Thymus (tissue), 14 donors: ENCODE data around the gene GMPS. TPM values are rescaled to one million over a fixed set of nuclear protein-coding genes. Genes with fewer than 3 reads are reported as not detected.
A peak's percentile ranks its signal among the peaks of the same experiment; 100 is the strongest.
"Not testable (repeated sequence)": the region's sequence is repeated elsewhere in the genome, so short reads cannot be mapped to it uniquely, and the experiment has no call there.

Experiments
- DNase-seq, 9 donors: peaks; one replicate each; pipeline ENCODE4 v3.0.0-alpha.2; 2013; ENCODE audit warnings: low spot score in 9 of 9, low read depth in 6 of 9, missing footprints in 1 of 9
- H3K27ac ChIP-seq, 2 donors: one replicate each; pipeline ENCODE4 v1.5.1; 2013; ENCODE audit warnings: control low read depth in 1 of 2, low read depth in 1 of 2, low read length in 1 of 2, mild to moderate bottlenecking in 1 of 2, moderate library complexity in 1 of 2
- H3K27me3 ChIP-seq, 2 donors: one replicate each; pipeline ENCODE4 v1.5.1; 2013; ENCODE audit warnings: low read length in 1 of 2; ENCODE audit not compliant: control insufficient read depth in 2 of 2, insufficient read depth in 1 of 2
- H3K36me3 ChIP-seq, 2 donors: one replicate each; pipeline ENCODE4 v1.5.1; 2013; ENCODE audit warnings: low read length in 1 of 2, mild to moderate bottlenecking in 1 of 2, moderate library complexity in 1 of 2; ENCODE audit not compliant: control insufficient read depth in 2 of 2, insufficient read depth in 2 of 2
- H3K4me1 ChIP-seq, 2 donors: one replicate each; pipeline ENCODE4 v1.5.1; 2013; ENCODE audit warnings: low read length in 2 of 2; ENCODE audit not compliant: control insufficient read depth in 2 of 2, insufficient read depth in 2 of 2
- H3K4me3 ChIP-seq, 2 donors: one replicate each; pipeline ENCODE4 v1.5.1; 2013; ENCODE audit warnings: low read length in 2 of 2, control low read depth in 1 of 2, mild to moderate bottlenecking in 1 of 2
- H3K9me3 ChIP-seq, 2 donors: one replicate each; pipeline ENCODE4 v1.5.1; 2013; ENCODE audit warnings: low read length in 1 of 2, mild to moderate bottlenecking in 1 of 2; ENCODE audit not compliant: control insufficient read depth in 2 of 2, insufficient read depth in 1 of 2
- WGBS: extraction: QIAGEN DNeasy Blood & Tissue Kit; methylation state at CpG from one replicate; pipeline ENCODE4 v1.1.7; 2013; 5-methylcytosine and 5-hydroxymethylcytosine counted together
- long read RNA-seq, 10 donors: transcript quantifications; one replicate each; lab custom pipeline, GENCODE V29; 2026
- polyA plus RNA-seq: library from polyadenylated mRNA; stranded (reverse); fragments of 200-250 nt; gene quantifications from one replicate; pipeline ENCODE4 v1.2.3, GENCODE V29; 2013
- total RNA-seq: library from RNA; stranded (reverse); fragments of 120-200 nt; gene quantifications from one replicate; pipeline ENCODE4 v1.2.4, GENCODE V29; 2013
- donor health status: healthy.

GMPS gene
- total RNA-seq (49.2 TPM), polyA plus RNA-seq (23.9 TPM)
- long read RNA-seq, donor 1, full-length matches to known transcripts = 2 of 2 reads
- long read RNA-seq, donor 1, partial matches to known transcripts = 0 of 2 reads
- long read RNA-seq, donor 1, other reads (novel, unspliced or antisense) = 0 of 2 reads
- long read RNA-seq, donor 2, full-length matches to known transcripts = 21 of 46 reads
- long read RNA-seq, donor 2, partial matches to known transcripts = 25 of 46 reads
- long read RNA-seq, donor 2, other reads (novel, unspliced or antisense) = 0 of 46 reads
- long read RNA-seq, donor 3, full-length matches to known transcripts = 8 of 21 reads
- long read RNA-seq, donor 3, partial matches to known transcripts = 13 of 21 reads
- long read RNA-seq, donor 3, other reads (novel, unspliced or antisense) = 0 of 21 reads
- long read RNA-seq, donor 4, full-length matches to known transcripts = 5 of 5 reads
- long read RNA-seq, donor 4, partial matches to known transcripts = 0 of 5 reads
- long read RNA-seq, donor 4, other reads (novel, unspliced or antisense) = 0 of 5 reads
- long read RNA-seq, donor 5, full-length matches to known transcripts = 9 of 19 reads
- long read RNA-seq, donor 5, partial matches to known transcripts = 10 of 19 reads
- long read RNA-seq, donor 5, other reads (novel, unspliced or antisense) = 0 of 19 reads
- long read RNA-seq, donor 6, full-length matches to known transcripts = 17 of 25 reads
- long read RNA-seq, donor 6, partial matches to known transcripts = 8 of 25 reads
- long read RNA-seq, donor 6, other reads (novel, unspliced or antisense) = 0 of 25 reads
- long read RNA-seq, donor 7, full-length matches to known transcripts = 16 of 35 reads
- long read RNA-seq, donor 7, partial matches to known transcripts = 19 of 35 reads
- long read RNA-seq, donor 7, other reads (novel, unspliced or antisense) = 0 of 35 reads
- long read RNA-seq, donor 8, full-length matches to known transcripts = 4 of 10 reads
- long read RNA-seq, donor 8, partial matches to known transcripts = 6 of 10 reads
- long read RNA-seq, donor 8, other reads (novel, unspliced or antisense) = 0 of 10 reads
- long read RNA-seq, donor 9, full-length matches to known transcripts = 13 of 13 reads
- long read RNA-seq, donor 9, partial matches to known transcripts = 0 of 13 reads
- long read RNA-seq, donor 9, other reads (novel, unspliced or antisense) = 0 of 13 reads
- long read RNA-seq, donor 10, full-length matches to known transcripts = 4 of 16 reads
- long read RNA-seq, donor 10, partial matches to known transcripts = 12 of 16 reads
- long read RNA-seq, donor 10, other reads (novel, unspliced or antisense) = 0 of 16 reads

- Histone ChIP-seq H3K4me1 (peaks cover 5 to 8% of the 10 kb centered on the region in 2 donors), H3K36me3 (no peaks in the 10 kb centered on the region), H3K27me3 (no peaks in the 10 kb centered on the region), H3K4me3 (peak within 1 kb of the TSS; percentile 88 to 96), H3K9me3 (no peaks in the 10 kb centered on the region), H3K27ac (peak within 1 kb of the TSS; percentile 91 to 93)
- WGBS = under 1% methylated on average over 83 of the region's 83 CpGs
- peak; percentile 70 to 96 (median 90) for DNase-seq
Observed at GRCh38 chr3:155870133-155870944, at the start of gene GMPS. GMPS (plus strand) TSS chr3:155870650; CDS start chr3:155870871, 221 bp downstream.

- H3K4me1 ChIP-seq, H3K9me3 ChIP-seq, H3K27ac ChIP-seq, H3K4me3 ChIP-seq, DNase-seq, H3K27me3 ChIP-seq: not testable (repeated sequence)
- H3K36me3 ChIP-seq = peaks cover 4 to 21% of the 10 kb centered on the region in 2 donors
- 99% methylated on average over 13 of the region's 13 CpGs for WGBS
Observed at GRCh38 chr3:155828490-155829098, 41.9 kb upstream of the GMPS start.

GRCh38 chr3:155835341-155836071 is 34.9 kb upstream of the GMPS start:
- Histone ChIP-seq H3K27me3 (no peaks in the 10 kb centered on the region), H3K4me3 (no peak overlapping the region), H3K4me1 (no peaks in the 10 kb centered on the region), H3K9me3 (no peaks in the 10 kb centered on the region), H3K27ac (no peak overlapping the region), H3K36me3 (peaks cover 0 to 16% of the 10 kb centered on the region in 2 donors)
- DNase-seq = peak in 1 of 9 donors; percentile 4
- WGBS = 97% methylated on average over 9 of the region's 9 CpGs

GRCh38 chr3:155843569-155843968 is 26.9 kb upstream of the GMPS start:
- H3K27me3 ChIP-seq = no peaks in the 10 kb centered on the region
- peaks cover 0 to 14% of the 10 kb centered on the region in 2 donors for H3K36me3 ChIP-seq
- no peak overlapping the region for H3K4me3 ChIP-seq
- no peaks in the 10 kb centered on the region for H3K4me1 ChIP-seq
- H3K27ac ChIP-seq = no peak overlapping the region
- H3K9me3 ChIP-seq = no peaks in the 10 kb centered on the region
- DNase-seq = no peak
- WGBS = 94% methylated on average over 1 of the region's 1 CpG

GRCh38 chr3:155846119-155846518 is 24.3 kb upstream of the GMPS start:
- H3K27ac ChIP-seq = no peak overlapping the region
- H3K36me3 ChIP-seq = peaks cover 0 to 19% of the 10 kb centered on the region in 2 donors
- no peaks in the 10 kb centered on the region for H3K27me3 ChIP-seq
- peaks cover 0 to 9% of the 10 kb centered on the region in 2 donors for H3K4me1 ChIP-seq
- peaks cover 0 to 3% of the 10 kb centered on the region in 2 donors for H3K9me3 ChIP-seq
- no peak overlapping the region for H3K4me3 ChIP-seq
- 88% methylated on average over 3 of the region's 3 CpGs for WGBS
- DNase-seq = no peak

GRCh38 chr3:155847993-155848392 is 22.5 kb upstream of the GMPS start:
- Histone ChIP-seq H3K4me1 (peaks cover 6 to 16% of the 10 kb centered on the region in 2 donors), H3K27me3 (no peaks in the 10 kb centered on the region), H3K27ac (no peak overlapping the region), H3K36me3 (peaks cover 0 to 20% of the 10 kb centered on the region in 2 donors), H3K9me3 (peaks cover 0 to 3% of the 10 kb centered on the region in 2 donors), H3K4me3 (no peak overlapping the region)
- DNase-seq = no peak
- 83% methylated on average over 3 of the region's 3 CpGs for WGBS

GRCh38 chr3:155849404-155849803 is 21.0 kb upstream of the GMPS start:
- DNase-seq, H3K9me3 ChIP-seq, H3K4me3 ChIP-seq, H3K27me3 ChIP-seq, H3K27ac ChIP-seq: not testable (repeated sequence)
- 100% methylated on average over 3 of the region's 3 CpGs for WGBS
- H3K4me1 ChIP-seq = peaks cover 9 to 16% of the 10 kb centered on the region in 2 donors
- H3K36me3 ChIP-seq = peaks cover 0 to 18% of the 10 kb centered on the region in 2 donors
